ENCODE data around the gene CAV1.
"Not testable (repeated sequence)": the region's sequence is repeated elsewhere in the genome, so short reads cannot be mapped to it uniquely, and the experiment has no call there.

Gene CAV1

GRCh38 chr7:116583653-116584052, 58.8 kb downstream of the CAV1 start:
- DNase-seq: no peak

- no peak for DNase-seq
These were observed 59.9 kb downstream of the CAV1 start for GRCh38 chr7:116584721-116585120.

GRCh38 chr7:116585392-116585791, 60.6 kb downstream of the CAV1 start:
- no peak for DNase-seq

GRCh38 chr7:116585967-116586366, 61.1 kb downstream of the CAV1 start:
- DNase-seq: no peak

GRCh38 chr7:116587200-116587599, 62.4 kb downstream of the CAV1 start:
- not testable (repeated sequence) for DNase-seq

- peak; percentile 41 to 62 for DNase-seq
These were observed 63.4 kb downstream of the CAV1 start for GRCh38 chr7:116588225-116588624.

GRCh38 chr7:116588641-116589594, 64.1 kb downstream of the CAV1 start:
- no peak for DNase-seq

GRCh38 chr7:116591202-116592040, 66.6 kb downstream of the CAV1 start:
- DNase-seq: no peak

GRCh38 chr7:116592041-116592355, 67.2 kb downstream of the CAV1 start:
- DNase-seq: no peak

- no peak for DNase-seq
These were observed 67.6 kb downstream of the CAV1 start for GRCh38 chr7:116592445-116592844.

GRCh38 chr7:116593359-116594075, 68.7 kb downstream of the CAV1 start:
- DNase-seq: no peak

GRCh38 chr7:116595063-116595462, 70.2 kb downstream of the CAV1 start:
- DNase-seq: no peak

GRCh38 chr7:116597384-116597783, 72.5 kb downstream of the CAV1 start:
- no peak for DNase-seq

GRCh38 chr7:116598278-116598677, 73.4 kb downstream of the CAV1 start:
- DNase-seq: no peak

GRCh38 chr7:116598861-116599260, 74.0 kb downstream of the CAV1 start:
- no peak for DNase-seq

GRCh38 chr7:116601426-116601825, 76.6 kb downstream of the CAV1 start:
- DNase-seq: peak; percentile 23 to 45

GRCh38 chr7:116607299-116607698, 82.5 kb downstream of the CAV1 start:
- DNase-seq: no peak

- no peak for DNase-seq
These were observed 85.4 kb downstream of the CAV1 start for GRCh38 chr7:116610210-116610609.

- no peak for DNase-seq
These were observed 85.9 kb downstream of the CAV1 start for GRCh38 chr7:116610721-116611120.
